Urothelium cell line (cell line): ENCODE results near the gene FIGNL1.

Experiments
- DNase-seq: peaks from one replicate; pipeline ENCODE4 v3.0.0; 2011; ENCODE audit warnings: low spot score, mixed read lengths
- FAIRE-seq: peaks from 2 replicates; lab custom pipeline; 2011; peaks lifted over from hg19 to GRCh38; lab: Jason Lieb, UNC

FIGNL1 gene

DNA sequence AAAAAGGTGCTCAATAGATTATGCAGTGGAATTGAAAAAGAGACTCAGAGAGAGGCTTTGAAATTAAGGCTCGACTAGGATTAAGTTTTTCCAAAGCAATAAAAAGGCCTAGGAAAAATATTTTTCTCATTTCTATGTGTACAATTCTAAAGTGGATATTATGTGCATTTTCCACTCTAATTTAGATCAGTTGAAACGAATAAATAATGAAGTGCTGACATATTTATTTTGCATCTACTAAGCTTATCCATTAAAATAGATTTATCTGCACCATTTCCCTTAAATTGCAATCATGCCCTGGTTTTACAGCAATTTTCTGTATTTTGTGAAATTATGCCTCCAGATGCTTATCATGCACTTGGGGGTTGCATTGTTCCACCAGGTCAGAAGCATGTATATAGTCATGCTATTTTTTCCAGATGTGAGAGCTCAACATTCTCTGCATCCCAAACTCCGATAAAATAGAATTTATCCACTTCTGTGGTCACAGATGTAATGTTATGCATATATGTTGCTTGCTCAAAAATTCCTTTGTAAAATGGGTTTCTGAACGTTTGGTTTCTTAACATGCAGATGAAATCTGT lies 18.3 kb downstream of the FIGNL1 start:
- FAIRE-seq (no peak), DNase-seq (no peak)

GRCh38 chr7:50431316-50431715 lies 18.8 kb downstream of the FIGNL1 start:
- FAIRE-seq: no peak
- DNase-seq: no peak

GRCh38 chr7:50428911-50429310 lies 21.2 kb downstream of the FIGNL1 start:
- no peak for FAIRE-seq
- no peak for DNase-seq

GRCh38 chr7:50427518-50427917 lies 22.6 kb downstream of the FIGNL1 start:
- no peak for FAIRE-seq
- DNase-seq: no peak

DNA sequence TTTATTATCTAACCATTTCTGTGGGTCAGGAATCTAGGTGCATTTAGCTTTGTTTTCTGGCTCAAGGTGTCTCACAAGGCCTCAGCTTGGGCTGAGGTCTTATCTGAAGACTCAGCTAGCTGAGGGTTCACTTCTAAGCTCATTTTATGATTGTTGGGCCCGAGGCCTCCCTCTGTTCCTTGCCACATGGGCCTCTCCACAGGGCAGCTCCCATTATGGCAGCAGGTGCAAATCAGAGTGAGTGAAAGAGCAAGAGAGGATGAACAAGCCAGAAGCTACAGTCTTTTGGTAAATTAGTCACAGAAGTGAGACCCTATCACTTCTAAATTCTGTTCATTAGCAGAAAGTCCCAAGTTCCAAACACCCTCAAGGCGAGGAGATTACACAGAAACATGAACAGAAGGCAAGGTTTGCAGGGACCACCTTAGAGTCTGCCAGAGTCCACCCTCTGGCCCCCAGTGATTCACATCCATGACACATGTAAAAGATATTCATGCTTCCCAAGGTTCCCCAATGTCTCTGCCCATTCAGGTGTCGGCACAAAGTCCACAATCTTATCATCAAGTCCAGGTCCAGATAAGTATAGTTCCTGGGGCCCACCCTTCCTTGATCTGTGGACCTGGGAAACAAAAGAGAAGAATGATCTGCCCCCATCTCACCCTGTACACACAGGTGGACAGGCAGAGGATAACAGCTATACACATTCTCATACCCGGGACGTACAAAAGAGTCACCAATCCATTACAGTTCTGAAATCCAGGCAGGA lies 23.7 kb downstream of the FIGNL1 start:
- DNase-seq (no peak), FAIRE-seq (no peak)

DNA sequence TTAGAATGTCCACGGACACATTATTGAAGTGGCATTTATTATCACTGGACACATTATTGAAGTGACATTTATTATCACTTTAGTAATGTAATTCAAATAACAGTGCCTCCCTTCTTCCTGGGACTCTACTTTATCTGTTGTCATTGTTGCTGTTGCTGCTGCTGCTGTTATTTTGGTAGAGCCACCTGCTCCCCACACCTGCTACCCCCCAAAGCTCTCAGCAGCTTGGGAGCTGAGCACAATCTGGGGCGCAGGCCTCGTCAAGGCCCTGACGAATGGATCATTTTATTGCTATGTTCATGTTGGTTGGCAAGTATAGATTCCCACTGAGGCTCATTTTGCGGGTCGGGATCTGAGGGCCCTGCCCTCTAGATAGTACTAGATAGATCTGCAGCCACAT lies 24.8 kb downstream of the FIGNL1 start:
- DNase-seq (no peak), FAIRE-seq (no peak)

DNA sequence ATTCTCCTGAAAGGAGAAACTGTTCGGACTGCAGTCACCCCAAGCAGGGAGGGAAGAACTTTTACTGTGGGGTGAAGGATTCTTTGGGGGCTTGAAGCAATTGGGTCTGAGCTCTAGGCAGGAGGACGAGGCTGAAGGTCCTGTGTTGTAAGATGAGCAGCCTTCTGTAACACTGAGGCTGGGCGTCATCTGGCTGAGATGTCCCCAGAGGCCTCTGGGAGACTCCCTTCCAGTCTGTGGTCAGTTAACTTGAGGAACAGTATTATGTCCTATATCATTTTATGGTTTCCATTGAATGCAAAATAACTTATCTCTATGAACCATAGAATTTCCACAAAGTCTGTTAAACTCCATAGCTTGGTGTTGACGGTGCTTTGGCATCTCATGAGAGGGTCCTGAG lies 26.3 kb downstream of the FIGNL1 start:
- no peak for FAIRE-seq
- DNase-seq: no peak

DNA sequence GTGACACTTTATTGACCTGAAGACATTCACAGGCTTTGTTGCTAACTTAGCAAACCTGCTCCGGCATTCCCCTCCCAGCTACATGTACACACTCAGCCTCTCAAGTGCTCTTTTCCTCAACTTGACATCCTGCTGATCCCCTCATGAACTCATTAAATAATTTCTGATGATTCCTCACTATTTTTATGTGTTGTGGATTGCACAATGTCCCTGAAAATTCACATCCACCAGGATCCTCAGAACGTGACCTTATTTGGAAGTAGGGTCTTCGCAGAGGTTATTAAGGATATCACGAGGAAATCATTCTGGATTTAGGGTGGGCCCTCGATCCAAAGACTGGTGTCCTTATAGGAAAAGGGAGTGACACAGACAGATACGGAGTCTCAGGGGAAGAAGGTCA lies 27.3 kb downstream of the FIGNL1 start:
- no peak for FAIRE-seq
- DNase-seq: no peak

DNA sequence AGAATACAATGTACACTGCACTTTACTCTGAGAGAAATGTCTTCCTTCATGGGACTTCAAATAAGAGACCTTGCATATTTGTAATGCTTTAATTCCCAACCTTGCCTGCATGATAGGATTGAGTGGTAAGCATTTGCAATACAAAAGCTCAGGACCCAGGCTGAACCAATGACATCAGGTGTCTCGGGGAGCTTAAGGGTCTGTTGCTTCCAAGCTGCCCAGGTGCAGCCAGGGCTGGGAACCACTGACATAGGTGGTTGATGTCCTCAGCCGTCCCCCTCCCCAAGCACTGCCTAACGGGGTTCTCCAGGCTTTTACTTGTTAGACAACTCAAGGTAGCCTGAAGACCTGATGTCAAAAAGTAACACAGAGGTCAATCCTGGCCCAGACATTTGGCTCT lies 29.1 kb downstream of the FIGNL1 start:
- no peak for FAIRE-seq
- DNase-seq: no peak

DNA sequence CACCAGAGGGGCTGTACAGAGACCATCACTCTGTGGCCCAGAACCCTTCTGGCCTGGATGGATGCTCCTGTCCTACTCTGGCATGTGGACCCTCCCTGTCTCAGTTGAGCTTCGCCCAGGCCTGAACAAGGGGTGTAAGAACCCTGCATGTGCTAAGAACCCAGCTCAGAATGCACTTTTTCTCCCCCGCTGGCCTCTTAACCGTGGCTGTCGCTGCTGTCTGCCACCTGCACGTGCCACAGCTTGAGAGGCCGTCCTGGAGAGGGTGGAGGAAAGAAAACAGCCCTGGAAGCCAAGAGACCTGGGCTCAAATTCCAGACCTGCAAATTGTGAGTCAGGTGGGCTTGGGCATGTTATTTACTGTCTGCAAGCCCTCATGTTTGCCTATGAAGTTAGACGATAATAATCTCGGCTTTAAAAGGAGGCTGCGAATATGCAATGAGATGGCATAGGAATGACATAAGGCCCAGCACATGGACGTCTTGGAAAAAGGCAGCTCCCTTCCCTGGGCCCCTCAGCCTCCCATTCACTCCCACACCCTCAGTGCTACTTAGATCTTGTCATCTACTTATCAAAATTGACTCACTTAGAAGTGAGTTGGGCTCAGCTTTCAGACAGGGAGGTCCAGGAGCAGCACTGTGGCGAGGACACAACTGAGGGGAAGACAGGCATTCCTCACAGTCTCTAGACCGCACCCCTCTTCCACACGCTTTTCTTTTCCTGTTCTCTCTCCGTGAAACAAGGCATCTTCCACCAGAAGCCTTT lies 31.4 kb downstream of the FIGNL1 start:
- DNase-seq (no peak), FAIRE-seq (no peak)

DNA sequence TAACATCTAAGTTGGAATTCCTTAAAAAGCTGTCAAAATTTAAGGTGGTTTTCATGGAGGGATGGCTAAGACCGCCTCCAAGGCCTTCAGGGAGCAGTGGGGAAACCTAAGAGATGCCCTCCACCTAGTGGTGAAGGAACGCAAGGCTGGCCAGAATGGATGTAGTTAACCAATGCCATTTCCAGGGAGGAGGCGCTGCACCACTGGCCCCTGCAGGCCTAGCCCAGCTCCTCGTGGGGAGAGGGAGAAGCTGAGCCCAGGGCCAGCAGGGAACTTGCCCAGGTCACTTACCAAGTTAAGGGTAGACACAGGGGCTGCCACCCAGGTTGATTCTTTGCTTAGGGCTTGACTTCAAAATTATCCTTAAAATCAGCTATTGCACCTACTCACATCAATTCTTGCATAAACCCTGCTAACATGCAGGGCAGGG lies 32.0 kb downstream of the FIGNL1 start:
- FAIRE-seq (peak; percentile 96), DNase-seq (peak; percentile 89)

- no peak for FAIRE-seq
- DNase-seq: no peak
Measured at GRCh38 chr7:50416527-50417182, 33.5 kb downstream of the FIGNL1 start.

- peak; percentile 79 for FAIRE-seq
- DNase-seq: no peak
Measured at GRCh38 chr7:50415844-50416364, 34.2 kb downstream of the FIGNL1 start.

DNA sequence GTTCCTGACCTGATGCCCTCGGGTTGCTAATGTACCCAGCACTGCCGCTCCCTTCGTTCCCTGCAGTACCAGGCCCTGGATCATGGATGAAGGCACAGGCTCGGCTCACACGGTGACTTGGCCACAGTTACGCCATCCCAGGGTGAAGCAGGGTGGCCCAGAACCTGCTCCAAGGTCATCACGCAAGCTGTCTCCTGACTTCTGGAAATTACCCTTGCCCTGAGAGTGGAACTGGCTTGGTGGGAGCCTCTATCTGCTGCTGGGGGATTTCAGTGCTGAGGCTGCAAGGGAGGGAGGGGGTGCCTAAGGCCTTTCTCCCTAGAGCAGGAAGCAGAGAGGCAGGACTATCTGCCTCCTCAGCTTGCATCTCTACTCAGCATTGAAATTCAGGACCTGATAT lies 36.6 kb downstream of the FIGNL1 start:
- FAIRE-seq (peak; percentile 30), DNase-seq (no peak)

DNA sequence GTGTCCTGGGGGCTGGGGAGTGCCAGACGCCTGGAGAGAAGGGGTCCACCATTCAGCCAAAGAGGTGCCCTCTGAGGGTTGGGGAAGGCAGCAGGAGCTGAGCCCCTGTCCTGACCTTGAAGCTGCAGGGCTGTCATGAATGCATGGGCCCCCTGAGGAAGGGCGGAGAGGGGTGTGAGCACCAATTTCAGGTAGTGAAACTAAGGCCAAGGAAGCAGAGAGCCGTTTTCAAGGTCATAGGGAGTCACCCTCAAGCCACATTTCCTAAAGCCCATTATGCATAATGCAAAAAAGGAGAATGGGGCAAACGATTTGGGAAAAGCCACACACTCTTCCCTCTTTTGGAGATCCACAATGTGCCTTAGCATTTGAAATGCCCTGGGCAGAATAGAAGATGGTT lies 37.2 kb downstream of the FIGNL1 start:
- no peak for FAIRE-seq
- no peak for DNase-seq

DNA sequence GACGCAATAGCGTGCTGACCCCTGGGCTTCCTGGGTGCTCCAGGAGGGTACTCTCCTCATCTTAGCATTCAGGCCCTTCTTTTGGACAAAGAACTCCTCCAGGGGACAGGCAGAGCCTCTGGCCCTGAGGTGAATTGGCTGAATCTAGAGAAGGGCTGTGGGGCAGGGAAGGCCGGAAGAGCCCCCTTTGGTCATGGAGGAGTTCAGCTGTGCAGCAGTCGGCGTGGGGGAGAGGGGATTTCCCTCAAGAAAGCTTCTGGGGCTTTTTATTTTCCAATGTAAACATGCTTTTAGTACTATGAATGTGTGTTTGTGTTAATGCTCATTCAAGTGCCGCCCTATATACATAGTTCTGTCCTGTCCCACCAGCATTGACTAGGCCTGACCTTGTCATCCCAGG lies 38.8 kb downstream of the FIGNL1 start:
- no peak for FAIRE-seq
- no peak for DNase-seq

DNA sequence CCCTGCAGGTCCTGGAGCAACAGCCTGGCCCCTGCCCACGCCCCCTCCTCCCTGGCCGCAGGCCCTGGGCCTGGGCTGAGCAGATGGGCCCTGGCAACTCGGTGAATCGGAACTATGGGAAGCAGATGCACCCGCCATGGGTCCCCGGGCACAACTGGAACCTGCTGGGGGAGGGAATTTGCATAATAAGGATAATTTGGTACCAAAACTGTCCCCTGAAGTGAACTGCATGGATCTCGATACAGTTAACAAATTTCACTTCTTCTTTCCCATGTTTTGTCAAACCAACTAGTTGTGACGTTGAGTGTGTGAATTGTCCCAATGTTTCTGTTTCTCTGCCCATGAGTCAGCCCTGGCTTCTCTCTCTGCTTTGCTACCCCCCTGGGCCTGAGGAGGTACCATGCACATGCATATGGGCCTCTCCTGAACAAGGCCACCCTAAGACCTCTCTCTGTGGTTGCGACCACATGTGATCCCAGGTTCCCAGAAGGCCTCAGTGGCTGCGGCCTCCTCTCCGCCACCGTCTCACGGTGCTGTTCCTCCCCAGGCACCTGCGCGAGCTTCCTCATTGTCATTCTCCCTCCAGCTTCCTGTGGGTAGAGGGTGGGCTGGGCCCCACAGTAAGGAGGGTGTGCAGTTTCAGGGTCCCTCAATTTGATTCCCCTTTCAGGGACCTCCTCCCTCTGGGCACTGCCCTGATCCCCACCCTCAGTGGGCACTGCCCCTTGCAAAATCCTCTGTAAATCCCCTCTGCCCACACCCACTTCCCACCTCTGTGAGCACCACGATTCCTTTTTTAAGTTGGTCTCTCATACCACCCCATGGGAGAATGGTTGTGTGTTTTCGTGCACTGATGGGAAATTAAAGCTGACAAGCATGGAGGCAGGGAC lies 40.0 kb downstream of the FIGNL1 start:
- DNase-seq: no peak
- FAIRE-seq: peak; percentile 46

GRCh38 chr7:50406935-50407334 lies 43.2 kb downstream of the FIGNL1 start:
- FAIRE-seq: no peak
- DNase-seq: no peak

DNA sequence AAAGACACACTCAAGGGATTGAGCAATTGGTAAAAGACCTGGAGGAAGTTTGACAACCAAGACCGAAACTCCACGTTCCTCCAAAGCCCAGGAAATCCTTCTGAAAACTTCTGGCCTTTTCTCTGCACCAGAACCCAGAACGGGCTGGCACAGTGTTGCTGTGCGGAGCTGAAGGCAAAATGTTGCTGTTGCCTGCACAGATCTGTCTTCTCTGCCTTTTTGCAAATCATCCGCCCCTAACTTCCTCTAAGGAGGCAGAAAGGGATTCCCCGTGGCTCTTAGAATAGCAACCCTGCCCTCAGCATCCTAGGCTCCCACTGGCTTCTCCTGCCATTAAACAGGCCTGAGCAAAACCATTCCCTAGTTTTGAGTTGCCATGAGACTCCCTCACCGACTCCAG lies 44.9 kb downstream of the FIGNL1 start:
- DNase-seq: no peak
- no peak for FAIRE-seq

GRCh38 chr7:50404392-50404791 lies 45.8 kb downstream of the FIGNL1 start:
- DNase-seq (no peak), FAIRE-seq (no peak)
